Measurements from ENCODE around the gene ATXN10.

- TF ChIP-seq CTCF (IDR thresholded peaks at IDR 0.05; ENCODE audit: low read depth, low read length, poor library complexity, severe bottlenecking) (no peak), EZH2phosphoT487 (IDR thresholded peaks at IDR 0.05; ENCODE audit: borderline replicate concordance, low read length) (no peak)
Observed at GRCh38 chr22:45784357-45785277, 113.0 kb downstream of the ATXN10 start.

Data from DOHH2 (cell line).